ENCODE data around the gene TRIAP1.

TRIAP1 gene

GRCh38 chr12:120468821-120469449, 22.8 kb upstream of the TRIAP1 start:
- no peak for DNase-seq (ENCODE audit: low read depth)
- no peak for TF ChIP-seq CTCF (IDR thresholded peaks at IDR 0.05; ENCODE audit: control insufficient read depth, insufficient read depth, low read depth, low read length, missing control alignments)
- H3K4me3 ChIP-seq (ENCODE audit: control insufficient read depth, low read depth, low read length): peak overlapping the region; percentile 75

GRCh38 chr12:120468325-120468820, 22.2 kb upstream of the TRIAP1 start:
- TF ChIP-seq CTCF (IDR thresholded peaks at IDR 0.05; ENCODE audit: control insufficient read depth, insufficient read depth, low read depth, low read length, missing control alignments): no peak
- no peak for DNase-seq (ENCODE audit: low read depth)
- peak overlapping the region; percentile 75 for H3K4me3 ChIP-seq (ENCODE audit: control insufficient read depth, low read depth, low read length)

GRCh38 chr12:120467439-120467838, 21.3 kb upstream of the TRIAP1 start:
- TF ChIP-seq CTCF (IDR thresholded peaks at IDR 0.05; ENCODE audit: control insufficient read depth, insufficient read depth, low read depth, low read length, missing control alignments): no peak
- H3K4me3 ChIP-seq (ENCODE audit: control insufficient read depth, low read depth, low read length): no peak overlapping the region
- DNase-seq (ENCODE audit: low read depth): no peak

GRCh38 chr12:120466560-120467315, 20.6 kb upstream of the TRIAP1 start:
- peak; percentile 66 for TF ChIP-seq CTCF (IDR thresholded peaks at IDR 0.05; ENCODE audit: control insufficient read depth, insufficient read depth, low read depth, low read length, missing control alignments)
- no peak overlapping the region for H3K4me3 ChIP-seq (ENCODE audit: control insufficient read depth, low read depth, low read length)
- DNase-seq (ENCODE audit: low read depth): no peak

DNA sequence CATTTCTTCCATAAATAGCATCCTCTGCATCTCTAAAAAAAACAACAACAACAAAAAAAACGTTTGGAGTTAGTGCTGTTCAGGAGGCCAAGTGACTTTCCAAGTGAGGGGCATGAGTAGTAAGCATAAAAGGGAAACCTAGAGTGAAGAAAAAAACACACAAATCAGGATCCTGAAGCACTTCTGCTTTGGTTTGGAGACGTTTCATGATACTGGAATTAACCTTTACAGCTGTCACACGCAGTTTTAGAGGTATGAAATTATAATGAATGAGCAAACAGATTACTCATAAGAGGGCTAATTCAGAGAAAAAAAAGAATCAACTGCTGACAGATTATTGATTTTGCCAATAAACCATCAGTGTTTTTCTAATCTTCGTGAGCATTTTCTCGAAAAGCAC, 19.6 kb upstream of the TRIAP1 start:
- TF ChIP-seq CTCF (IDR thresholded peaks at IDR 0.05; ENCODE audit: control insufficient read depth, insufficient read depth, low read depth, low read length, missing control alignments): no peak
- DNase-seq (ENCODE audit: low read depth): no peak
- no peak overlapping the region for H3K4me3 ChIP-seq (ENCODE audit: control insufficient read depth, low read depth, low read length)

DNA sequence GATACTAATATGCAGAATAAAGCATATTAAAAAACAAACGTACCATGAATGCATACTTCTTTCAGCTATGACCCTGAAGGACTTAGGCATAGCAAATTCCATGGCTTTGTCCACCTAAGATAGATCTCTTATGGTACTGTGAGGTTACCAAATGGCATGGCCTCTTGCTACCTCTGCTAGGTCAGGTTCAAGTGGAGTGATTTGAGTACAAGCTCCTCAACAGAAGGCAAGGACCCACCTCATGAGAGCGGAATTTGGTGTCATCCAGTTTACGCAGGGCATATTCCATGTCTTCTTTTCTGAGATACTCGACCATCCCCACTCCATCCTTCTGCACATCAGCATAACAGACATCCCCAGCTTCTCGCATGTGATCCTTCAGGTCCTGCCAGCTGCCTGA, 17.5 kb upstream of the TRIAP1 start:
- no peak overlapping the region for H3K4me3 ChIP-seq (ENCODE audit: control insufficient read depth, low read depth, low read length)
- no peak for DNase-seq (ENCODE audit: low read depth)
- no peak for TF ChIP-seq CTCF (IDR thresholded peaks at IDR 0.05; ENCODE audit: control insufficient read depth, insufficient read depth, low read depth, low read length, missing control alignments)
